A172 (cell line): ENCODE measurements around the gene PPL. TPM values are rescaled to one million over a fixed set of nuclear protein-coding genes. Genes with fewer than 3 reads are reported as not detected.

Experiments
- DNase-seq: peaks from one replicate; pipeline ENCODE4 v3.0.0-alpha.2; 2015; ENCODE audit warnings: low spot score
- total RNA-seq: library from RNA; depleted of rRNA; stranded (reverse); fragments of >200 nt; shearing (Covaris generic); gene quantifications from 2 replicates; pipeline ENCODE4 v1.2.3, GENCODE V29; 2014

The PPL gene
- total RNA-seq, 1 experiment from 2014 or later, result 0.81 TPM

- DNase-seq, result no peak
Observed at GRCh38 chr16:4865231-4865860, 71.6 kb downstream of the PPL start.

GRCh38 chr16:4864728-4865127, 72.2 kb downstream of the PPL start:
- DNase-seq, result no peak

- DNase-seq, result no peak
Observed at GRCh38 chr16:4862639-4863038, 74.3 kb downstream of the PPL start.

GRCh38 chr16:4860727-4861342, 76.1 kb downstream of the PPL start:
- no peak for DNase-seq

- peak; percentile 82 for DNase-seq
Observed at GRCh38 chr16:4859900-4860255, 77.1 kb downstream of the PPL start.

GRCh38 chr16:4859190-4859899, 77.6 kb downstream of the PPL start:
- peak; percentile 75 for DNase-seq

GRCh38 chr16:4855804-4856203, 81.1 kb downstream of the PPL start:
- no peak for DNase-seq

GRCh38 chr16:4855371-4855770, 81.6 kb downstream of the PPL start:
- no peak for DNase-seq

GRCh38 chr16:4852221-4852872, 84.6 kb downstream of the PPL start:
- DNase-seq, result peak; percentile 65

- DNase-seq, result peak; percentile 12
Observed at GRCh38 chr16:4850211-4850610, 86.7 kb downstream of the PPL start.

GRCh38 chr16:4847774-4848587, 89.0 kb downstream of the PPL start:
- DNase-seq, result peak; percentile 62

GRCh38 chr16:4846901-4847773, 89.8 kb downstream of the PPL start, which contains the start of the genes GLYR1 and UBN1:
Gene GLYR1, minus strand, starts transcription at chr16:4847288. Its CDS starts 23 bp downstream, at chr16:4847265.
Gene UBN1, plus strand, starts transcription at chr16:4847481. Its CDS starts 5,437 bp downstream, at chr16:4852918.
- peak; percentile 95 for DNase-seq

GRCh38 chr16:4846503-4846900, 90.4 kb downstream of the PPL start:
- DNase-seq, result peak; percentile 69

- no peak for DNase-seq
Observed at GRCh38 chr16:4840984-4841383, 96.0 kb downstream of the PPL start.

GRCh38 chr16:4839942-4840341, 97.0 kb downstream of the PPL start:
- DNase-seq, result no peak

- DNase-seq, result no peak
Observed at GRCh38 chr16:4837733-4838501, 99.0 kb downstream of the PPL start.

GRCh38 chr16:4836727-4837126, 100.2 kb downstream of the PPL start:
- DNase-seq, result no peak

GRCh38 chr16:4833584-4833983, 103.4 kb downstream of the PPL start:
- no peak for DNase-seq

- DNase-seq, result no peak
Observed at GRCh38 chr16:4832698-4833343, 104.1 kb downstream of the PPL start.
